DND-41 (cell line): ENCODE data around the gene RIOK2.
"Not testable (repeated sequence)": the region's sequence is repeated elsewhere in the genome, so short reads cannot be mapped to it uniquely, and the experiment has no call there.

Source experiments
- CTCF ChIP-seq: IDR thresholded peaks from 2 replicates; pipeline ENCODE4 v1.5.1; 2012; ENCODE audit warnings: borderline replicate concordance, low read length, moderate library complexity, mild to moderate bottlenecking; ENCODE audit not compliant: poor library complexity, severe bottlenecking; ENCODE audit errors: extremely low read depth
- EZH2 ChIP-seq: IDR thresholded peaks from 3 replicates; pipeline ENCODE4 v1.6.1; 2012; ENCODE audit warnings: borderline replicate concordance, low read depth, mild to moderate bottlenecking, moderate library complexity, low read length, inconsistent platforms; ENCODE audit not compliant: severe bottlenecking

- TF ChIP-seq CTCF, EZH2: not testable (repeated sequence)
Observed at GRCh38 chr5:97140250-97140649, 42.8 kb downstream of the RIOK2 start.
